HUES48 (cell line): ENCODE measurements around the gene ARMC12.

Source experiments
- H3K27ac ChIP-seq: one replicate; pipeline ENCODE4 v1.7.0; 2013; ENCODE audit warnings: low read depth, low read length, inconsistent platforms
- H3K27me3 ChIP-seq: 2 replicates; pipeline ENCODE4 v1.6.1; 2013; ENCODE audit warnings: mild to moderate bottlenecking, low read length; ENCODE audit not compliant: control insufficient read depth, insufficient read depth
- H3K36me3 ChIP-seq: 2 replicates; pipeline ENCODE4 v1.6.1; 2013; ENCODE audit warnings: low read length; ENCODE audit not compliant: control insufficient read depth, insufficient read depth
- H3K4me1 ChIP-seq: 2 replicates; pipeline ENCODE4 v1.6.1; 2013; ENCODE audit warnings: mild to moderate bottlenecking, low read length; ENCODE audit not compliant: control insufficient read depth, insufficient read depth
- H3K4me3 ChIP-seq: 2 replicates; pipeline ENCODE4 v1.5.1; 2013; ENCODE audit warnings: mild to moderate bottlenecking, low read depth, low read length
- H3K9ac ChIP-seq: 2 replicates; pipeline ENCODE4 v1.6.1; 2013; ENCODE audit warnings: mild to moderate bottlenecking, low read depth, low read length, moderate library complexity
- H3K9me3 ChIP-seq: 2 replicates; pipeline ENCODE4 v1.6.1; 2013; ENCODE audit warnings: low read length; ENCODE audit not compliant: control insufficient read depth, insufficient read depth

Gene ARMC12

GRCh38 chr6:35706468-35706867 lies 30.4 kb upstream of the ARMC12 start:
- Histone ChIP-seq H3K36me3 (no peaks in the 10 kb centered on the region), H3K27me3 (no peaks in the 10 kb centered on the region), H3K27ac (no peak overlapping the region), H3K4me1 (no peaks in the 10 kb centered on the region), H3K4me3 (no peak overlapping the region), H3K9me3 (no peaks in the 10 kb centered on the region; the same call in 1 of the 2 replicates), H3K9ac (no peak overlapping the region)

GRCh38 chr6:35707714-35708407 lies 29.0 kb upstream of the ARMC12 start:
- Histone ChIP-seq H3K36me3 (no peaks in the 10 kb centered on the region), H3K4me1 (no peaks in the 10 kb centered on the region), H3K27me3 (no peaks in the 10 kb centered on the region), H3K4me3 (no peak overlapping the region), H3K9ac (no peak overlapping the region), H3K27ac (no peak overlapping the region), H3K9me3 (no peaks in the 10 kb centered on the region; the same call in 1 of the 2 replicates)

GRCh38 chr6:35708585-35708984 lies 28.2 kb upstream of the ARMC12 start:
- Histone ChIP-seq H3K9ac (no peak overlapping the region), H3K4me3 (no peak overlapping the region), H3K9me3 (no peaks in the 10 kb centered on the region; the same call in 1 of the 2 replicates), H3K27me3 (no peaks in the 10 kb centered on the region), H3K36me3 (no peaks in the 10 kb centered on the region), H3K4me1 (no peaks in the 10 kb centered on the region), H3K27ac (no peak overlapping the region)

GRCh38 chr6:35710241-35710847 lies 26.5 kb upstream of the ARMC12 start:
- Histone ChIP-seq H3K36me3 (no peaks in the 10 kb centered on the region), H3K27me3 (no peaks in the 10 kb centered on the region), H3K4me1 (no peaks in the 10 kb centered on the region), H3K9me3 (no peaks in the 10 kb centered on the region), H3K27ac (no peak overlapping the region), H3K4me3 (no peak overlapping the region), H3K9ac (no peak overlapping the region)

GRCh38 chr6:35711731-35712130 lies 25.1 kb upstream of the ARMC12 start:
- Histone ChIP-seq H3K9me3 (no peaks in the 10 kb centered on the region), H3K27ac (no peak overlapping the region), H3K27me3 (no peaks in the 10 kb centered on the region), H3K36me3 (no peaks in the 10 kb centered on the region), H3K4me1 (no peaks in the 10 kb centered on the region; the same call in 1 of the 2 replicates), H3K4me3 (no peak overlapping the region), H3K9ac (no peak overlapping the region)

GRCh38 chr6:35713006-35713767 lies 23.6 kb upstream of the ARMC12 start:
- H3K27ac ChIP-seq, result no peak overlapping the region
- H3K4me1 ChIP-seq, result peaks cover 7% of the 10 kb centered on the region
- no peak overlapping the region for H3K9ac ChIP-seq
- no peak overlapping the region for H3K4me3 ChIP-seq
- no peaks in the 10 kb centered on the region for H3K36me3 ChIP-seq
- H3K9me3 ChIP-seq, result no peaks in the 10 kb centered on the region
- peaks cover 4% of the 10 kb centered on the region; the same call in 1 of the 2 replicates for H3K27me3 ChIP-seq

DNA sequence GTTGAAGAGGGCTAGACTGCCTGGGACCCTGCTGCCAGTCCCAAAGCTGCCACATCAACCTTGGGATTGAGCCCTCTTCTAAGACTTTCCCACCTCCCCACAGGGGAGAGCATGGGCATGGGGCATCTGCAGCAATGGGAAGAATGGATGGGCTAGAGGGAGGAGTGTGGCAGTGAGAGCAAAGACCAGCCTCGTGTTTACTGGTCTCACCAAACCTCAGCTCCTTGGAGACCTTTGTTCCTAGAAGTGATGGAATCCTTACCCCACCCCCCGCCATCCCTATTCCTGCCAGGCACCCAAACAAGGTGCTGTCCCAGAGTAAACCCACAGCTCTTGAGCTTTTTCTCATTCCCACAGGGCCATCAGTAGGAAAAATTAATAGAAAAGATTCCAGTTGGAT lies 20.0 kb upstream of the ARMC12 start:
- H3K4me3 ChIP-seq, result no peak overlapping the region
- H3K4me1 ChIP-seq, result peaks cover 32% of the 10 kb centered on the region
- H3K27ac ChIP-seq, result no peak overlapping the region
- H3K27me3 ChIP-seq, result peaks cover 4% of the 10 kb centered on the region; the same call in 1 of the 2 replicates
- H3K9me3 ChIP-seq, result no peaks in the 10 kb centered on the region
- no peak overlapping the region for H3K9ac ChIP-seq
- no peaks in the 10 kb centered on the region for H3K36me3 ChIP-seq

- Histone ChIP-seq H3K4me3 (no peak overlapping the region), H3K27me3 (peaks cover 4% of the 10 kb centered on the region; the same call in 1 of the 2 replicates), H3K9ac (no peak overlapping the region), H3K36me3 (no peaks in the 10 kb centered on the region), H3K27ac (peak overlapping the region; percentile 33), H3K9me3 (no peaks in the 10 kb centered on the region), H3K4me1 (peaks cover 32% of the 10 kb centered on the region)
Observed at GRCh38 chr6:35717449-35718374, 19.1 kb upstream of the ARMC12 start.

GRCh38 chr6:35718375-35718736 lies 18.5 kb upstream of the ARMC12 start:
- Histone ChIP-seq H3K27ac (peak overlapping the region; percentile 33), H3K36me3 (no peaks in the 10 kb centered on the region), H3K9me3 (no peaks in the 10 kb centered on the region), H3K4me3 (no peak overlapping the region), H3K9ac (no peak overlapping the region), H3K27me3 (peaks cover 4% of the 10 kb centered on the region; the same call in 1 of the 2 replicates), H3K4me1 (peaks cover 32% of the 10 kb centered on the region)

GRCh38 chr6:35718911-35719381 lies 17.9 kb upstream of the ARMC12 start:
- H3K27ac ChIP-seq, result peak overlapping the region; percentile 33
- no peak overlapping the region for H3K4me3 ChIP-seq
- 0 out of 2 replicates have a peak overlapping the region, but pooled peaks have one; percentile 1 for H3K9ac ChIP-seq
- peaks cover 32% of the 10 kb centered on the region for H3K4me1 ChIP-seq
- no peaks in the 10 kb centered on the region for H3K36me3 ChIP-seq
- peaks cover 4% of the 10 kb centered on the region; the same call in 1 of the 2 replicates for H3K27me3 ChIP-seq
- no peaks in the 10 kb centered on the region for H3K9me3 ChIP-seq
